ENCODE measurements around the gene SIGLEC9.

The SIGLEC9 gene

GRCh38 chr19:51097166-51097738, 27.5 kb upstream of the SIGLEC9 start:
- no peak overlapping the region for H3K27ac ChIP-seq

GRCh38 chr19:51097796-51098195, 26.9 kb upstream of the SIGLEC9 start:
- TF ChIP-seq ZFX (IDR thresholded peaks at IDR 0.05) (no peak), CTCF (conservative IDR thresholded peaks at IDR 0.05) (no peak)
- H3K27ac ChIP-seq, result no peak overlapping the region

More at GRCh38 chr19:51097166-51097738, 27.5 kb upstream of the SIGLEC9 start:
- no peak for TF ChIP-seq ZFX (IDR thresholded peaks at IDR 0.05)
- peak; percentile 71 for TF ChIP-seq CTCF (conservative IDR thresholded peaks at IDR 0.05)

- H3K27ac ChIP-seq, result no peak overlapping the region
- no peak for TF ChIP-seq ZFX (IDR thresholded peaks at IDR 0.05)
- no peak for TF ChIP-seq CTCF (conservative IDR thresholded peaks at IDR 0.05)
Observed at GRCh38 chr19:51098365-51099046, 26.2 kb upstream of the SIGLEC9 start.

- no peak for TF ChIP-seq ZFX (IDR thresholded peaks at IDR 0.05)
- no peak for TF ChIP-seq CTCF (conservative IDR thresholded peaks at IDR 0.05)
- no peak overlapping the region for H3K27ac ChIP-seq
Observed at GRCh38 chr19:51099047-51099382, 25.7 kb upstream of the SIGLEC9 start.

GRCh38 chr19:51100601-51101000, 24.1 kb upstream of the SIGLEC9 start:
- no peak for TF ChIP-seq ZFX (IDR thresholded peaks at IDR 0.05)
- no peak overlapping the region for H3K27ac ChIP-seq

- no peak overlapping the region; the same call in 1 of the 2 replicates for H3K27ac ChIP-seq
- no peak for TF ChIP-seq ZFX (IDR thresholded peaks at IDR 0.05)
Observed at GRCh38 chr19:51101171-51101865, 23.4 kb upstream of the SIGLEC9 start.

- TF ChIP-seq CTCF (conservative IDR thresholded peaks at IDR 0.05), result no peak
- TF ChIP-seq ZFX (IDR thresholded peaks at IDR 0.05), result no peak
- H3K27ac ChIP-seq, result no peak overlapping the region
Observed at GRCh38 chr19:51102991-51103390, 21.7 kb upstream of the SIGLEC9 start.

- no peak for TF ChIP-seq ZFX (IDR thresholded peaks at IDR 0.05)
- TF ChIP-seq CTCF (conservative IDR thresholded peaks at IDR 0.05), result no peak
- no peak overlapping the region for H3K27ac ChIP-seq
Observed at GRCh38 chr19:51103926-51104341, 20.8 kb upstream of the SIGLEC9 start.

Data from C4-2B (cell line).